T-helper 17 cell (primary cell): ENCODE results near the gene PHF20. TPM values are rescaled to one million over a fixed set of nuclear protein-coding genes. Genes with fewer than 3 reads are reported as not detected.
"Not testable (repeated sequence)": the region's sequence is repeated elsewhere in the genome, so short reads cannot be mapped to it uniquely, and the experiment has no call there.

Experiments used
- ATAC-seq: fragments of 150-1000 bp; cut with Tn5 transposase; 2 replicates; pipeline ENCODE4 v1.10.0; 2021; ENCODE audit warnings: mild to moderate bottlenecking, moderate library complexity
- DNase-seq, 3 donors: peaks; one replicate each; pipeline versions ENCODE4 v3.0.0 to v3.0.0-alpha.2; 2020 to 2021
- H3K9me3 ChIP-seq: one replicate; pipeline ENCODE4 v1.7.0; 2013; ENCODE audit warnings: low read length, mild to moderate bottlenecking; ENCODE audit not compliant: control insufficient read depth, poor library complexity, severe bottlenecking
- H3K27ac Mint-ChIP-seq: one replicate; pipeline ENCODE4 v1.8.0; 2022; ENCODE audit warnings: mild to moderate bottlenecking, moderate library complexity, mixed read lengths
- H3K27me3 Mint-ChIP-seq: one replicate; pipeline ENCODE4 v1.8.0; 2022; ENCODE audit warnings: mixed read lengths
- H3K36me3 Mint-ChIP-seq: one replicate; pipeline ENCODE4 v1.8.0; 2022; ENCODE audit warnings: low read depth, mixed read lengths
- H3K4me1 Mint-ChIP-seq: one replicate; pipeline ENCODE4 v1.8.0; 2022; ENCODE audit warnings: mild to moderate bottlenecking, mixed read lengths
- H3K4me3 Mint-ChIP-seq: one replicate; pipeline ENCODE4 v1.8.0; 2022; ENCODE audit warnings: mild to moderate bottlenecking, moderate library complexity, mixed read lengths
- total RNA-seq, 4 donors: library from RNA in 2 of 4; stranded (reverse) in 2 of 4; gene quantifications; one replicate each; pipeline ENCODE4 v1.2.3 and lab custom pipeline; 2022 to 2026

Gene PHF20
- total RNA-seq, 2 donors from 2014 or later: 121 to 129 TPM

DNA sequence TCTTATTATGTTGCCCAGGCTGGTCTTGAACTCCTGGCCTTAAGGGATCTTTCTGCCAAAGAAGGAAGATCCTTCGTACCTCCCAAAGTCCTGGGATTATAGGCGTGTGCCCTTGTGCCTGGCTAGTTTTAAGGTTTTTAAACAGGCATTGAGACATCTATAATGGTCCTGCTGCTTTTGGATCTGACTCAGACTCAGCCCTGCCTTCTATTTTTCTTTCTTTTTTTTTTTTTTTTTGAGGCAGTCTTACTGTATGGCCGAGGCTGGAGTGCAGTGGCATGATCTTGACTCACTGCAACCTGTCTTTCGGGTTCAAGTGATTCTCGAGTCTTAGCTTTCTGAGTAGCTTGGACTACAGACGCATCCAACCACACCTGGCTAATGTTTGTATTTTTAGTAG is 73.7 kb downstream of the PHF20 start:
- DNase-seq (no peak), ATAC-seq (no peak)
- H3K9me3 ChIP-seq: no peaks in the 10 kb centered on the region
- H3K27ac Mint-ChIP-seq: no peak overlapping the region
- H3K4me3 Mint-ChIP-seq: no peak overlapping the region
- peaks cover 11% of the 10 kb centered on the region for H3K36me3 Mint-ChIP-seq
- H3K27me3 Mint-ChIP-seq: no peaks in the 10 kb centered on the region
- H3K4me1 Mint-ChIP-seq: peaks cover 21% of the 10 kb centered on the region

DNA sequence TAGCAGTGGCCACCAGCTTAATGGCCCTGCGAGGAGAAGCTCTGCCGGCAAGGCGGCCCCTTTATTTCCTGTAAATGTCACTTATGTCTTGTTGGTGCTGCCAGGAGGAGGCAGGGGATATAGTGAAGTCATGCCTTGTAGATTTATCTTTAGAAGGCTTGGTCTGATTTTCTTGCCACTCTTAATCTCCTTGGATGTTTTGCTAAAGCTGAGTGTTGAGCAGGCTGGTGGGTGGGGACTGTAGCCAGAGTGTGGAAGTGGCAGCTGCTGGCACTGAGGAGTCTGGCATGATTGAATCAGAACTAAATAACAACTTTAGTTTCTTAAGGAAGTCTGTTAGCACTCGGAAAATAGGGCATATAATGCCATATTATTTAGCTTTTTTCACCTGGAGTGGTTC is 77.9 kb downstream of the PHF20 start:
- no peak for ATAC-seq
- H3K36me3 Mint-ChIP-seq: peaks cover 4% of the 10 kb centered on the region
- H3K4me1 Mint-ChIP-seq: peaks cover 17% of the 10 kb centered on the region
- H3K9me3 ChIP-seq: no peaks in the 10 kb centered on the region
- no peak overlapping the region for H3K4me3 Mint-ChIP-seq
- peak overlapping the region; percentile 86 for H3K27ac Mint-ChIP-seq
- no peaks in the 10 kb centered on the region for H3K27me3 Mint-ChIP-seq
- no peak for DNase-seq

DNA sequence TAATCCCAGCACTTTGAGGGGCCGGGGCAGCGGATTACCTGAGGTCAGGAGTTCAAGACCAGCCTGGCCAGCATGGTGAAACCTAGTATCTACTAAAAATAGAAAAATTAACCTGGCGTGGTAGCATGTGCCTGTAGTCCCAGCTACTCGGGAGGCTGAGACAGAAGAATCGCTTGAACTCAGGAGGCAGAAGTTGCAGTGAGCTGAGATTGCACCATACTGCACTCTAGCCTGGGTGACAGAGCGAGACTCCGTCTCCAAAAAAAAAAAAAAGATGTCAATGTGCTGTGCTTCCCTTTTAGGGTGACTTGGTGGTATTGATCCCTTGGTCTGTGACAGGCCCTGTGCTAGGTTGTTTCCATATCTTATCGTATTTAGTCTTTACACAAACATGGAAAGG is 79.8 kb downstream of the PHF20 start:
- not testable (repeated sequence) for H3K27ac Mint-ChIP-seq, ATAC-seq, H3K9me3 ChIP-seq, H3K4me3 Mint-ChIP-seq, DNase-seq, H3K27me3 Mint-ChIP-seq, H3K36me3 Mint-ChIP-seq
- H3K4me1 Mint-ChIP-seq: peaks cover 27% of the 10 kb centered on the region

DNA sequence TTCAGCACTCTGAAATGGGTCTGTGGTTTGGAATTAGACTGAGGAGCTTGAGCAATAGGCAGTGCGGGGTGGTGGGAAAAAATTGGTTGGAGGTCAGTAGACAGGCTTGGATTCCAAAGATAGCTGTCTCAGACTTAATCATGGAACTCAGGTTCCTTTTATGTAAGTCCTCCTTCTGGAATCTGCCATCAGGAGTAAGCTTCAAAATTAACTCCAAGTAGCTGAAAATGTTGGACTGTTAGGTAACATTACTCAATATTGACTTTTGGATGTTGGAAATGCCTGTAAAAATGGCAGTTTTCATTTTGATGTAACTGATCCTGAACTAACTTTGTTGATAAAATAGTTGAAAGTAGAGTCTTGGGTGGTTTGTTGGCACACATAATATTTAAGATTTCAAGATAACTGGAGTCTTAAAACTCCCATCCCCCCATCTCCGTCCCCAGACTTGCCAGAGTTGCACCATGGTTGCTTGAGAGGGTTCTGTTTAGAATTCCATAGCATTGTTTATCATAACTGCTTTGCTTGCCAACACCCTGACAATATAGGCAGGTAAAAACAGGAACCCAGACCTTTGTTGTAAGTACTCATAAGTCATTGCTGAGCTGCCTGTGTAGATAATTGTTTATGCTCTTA is 83.0 kb downstream of the PHF20 start:
- Mint-ChIP-seq H3K36me3 (peaks cover 4% of the 10 kb centered on the region), H3K27ac (no peak overlapping the region), H3K4me1 (peaks cover 16% of the 10 kb centered on the region), H3K27me3 (no peaks in the 10 kb centered on the region), H3K4me3 (no peak overlapping the region)
- ATAC-seq (no peak), DNase-seq (no peak)
- H3K9me3 ChIP-seq: no peaks in the 10 kb centered on the region

DNA sequence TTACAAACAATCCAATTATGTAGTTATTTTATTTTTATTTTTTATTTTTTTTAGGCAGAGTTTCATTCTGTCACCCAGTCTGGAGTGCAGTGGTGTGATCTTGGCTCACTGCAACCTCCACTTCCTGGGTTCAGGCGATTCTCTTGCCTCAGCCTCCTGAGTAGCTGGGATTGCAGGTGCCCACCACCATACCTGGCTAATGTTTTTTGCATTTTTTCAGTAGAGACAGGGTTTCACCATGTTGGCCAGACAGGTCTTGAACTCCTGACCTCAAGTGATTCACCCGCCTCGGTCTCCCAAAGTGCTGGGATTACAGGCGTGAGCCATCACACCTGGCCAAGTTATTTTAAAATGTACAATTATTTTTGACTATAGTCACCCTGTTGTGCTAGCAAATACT is 83.8 kb downstream of the PHF20 start:
- not testable (repeated sequence) for H3K27me3 Mint-ChIP-seq, DNase-seq, ATAC-seq, H3K9me3 ChIP-seq, H3K4me3 Mint-ChIP-seq, H3K27ac Mint-ChIP-seq, H3K36me3 Mint-ChIP-seq
- peaks cover 16% of the 10 kb centered on the region for H3K4me1 Mint-ChIP-seq

DNA sequence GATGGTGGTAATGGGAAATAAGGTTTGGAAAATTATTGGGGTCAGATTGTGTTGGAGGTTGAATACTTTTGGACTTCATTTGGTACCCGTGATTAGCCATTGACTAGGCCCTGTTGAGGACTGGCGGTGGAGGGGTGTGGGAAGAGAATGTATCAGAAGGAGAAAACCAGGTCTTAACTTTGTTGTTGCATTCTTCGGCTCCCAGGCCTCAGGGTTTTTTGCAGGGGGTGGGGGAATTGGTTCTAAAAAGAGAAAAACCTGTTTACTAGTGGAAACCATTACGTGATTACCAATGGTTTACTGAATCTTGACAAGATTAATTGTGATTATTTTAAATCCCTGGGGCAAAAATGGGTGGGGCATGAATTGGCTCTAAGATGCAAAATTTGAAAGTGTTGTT is 85.1 kb downstream of the PHF20 start:
- peaks cover 13% of the 10 kb centered on the region for H3K4me1 Mint-ChIP-seq
- H3K9me3 ChIP-seq: no peaks in the 10 kb centered on the region
- no peaks in the 10 kb centered on the region for H3K27me3 Mint-ChIP-seq
- H3K36me3 Mint-ChIP-seq: peaks cover 4% of the 10 kb centered on the region
- DNase-seq (no peak), ATAC-seq (no peak)
- H3K4me3 Mint-ChIP-seq: no peak overlapping the region
- H3K27ac Mint-ChIP-seq: peak overlapping the region; percentile 78

DNA sequence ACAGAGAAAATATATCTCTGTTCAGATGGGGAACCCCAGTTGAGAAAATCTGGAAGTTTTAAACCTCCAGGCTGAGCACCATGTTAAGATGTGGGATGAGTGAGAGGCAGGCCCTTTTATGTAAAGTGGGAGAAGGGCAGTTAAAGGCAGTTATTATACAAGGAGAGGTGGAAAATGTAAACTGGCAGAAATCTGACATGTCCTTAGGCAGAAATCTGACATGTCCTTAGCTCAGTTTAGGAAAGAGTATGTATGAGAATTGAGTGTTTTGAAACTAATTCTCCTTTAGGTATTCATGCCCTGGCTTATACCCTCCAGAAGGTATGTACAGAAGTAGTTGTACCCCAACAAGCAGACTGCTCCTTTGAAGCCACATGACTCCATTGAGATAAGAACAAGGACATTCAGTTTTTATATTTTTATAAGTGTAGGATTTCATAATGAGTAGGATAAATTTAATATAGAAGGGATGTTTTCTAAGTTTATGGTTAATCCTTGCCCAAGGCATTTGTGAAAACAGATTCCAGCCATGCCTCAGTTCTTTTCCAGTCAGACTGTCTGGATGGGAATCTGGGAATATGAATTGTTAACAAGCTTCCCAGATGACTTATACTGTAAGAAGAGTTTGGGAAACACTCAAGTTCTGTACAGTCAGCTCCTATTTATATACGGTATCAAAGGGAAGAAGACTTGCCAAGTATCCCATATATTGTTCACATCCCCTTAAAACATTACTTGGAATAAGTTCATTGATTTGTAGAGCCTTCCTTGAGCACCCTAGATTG is 94.8 kb downstream of the PHF20 start:
- DNase-seq (no peak), ATAC-seq (no peak)
- Mint-ChIP-seq H3K36me3 (peaks cover 9% of the 10 kb centered on the region), H3K4me3 (no peak overlapping the region), H3K27me3 (no peaks in the 10 kb centered on the region), H3K27ac (no peak overlapping the region), H3K4me1 (peaks cover 14% of the 10 kb centered on the region)
- no peaks in the 10 kb centered on the region for H3K9me3 ChIP-seq

DNA sequence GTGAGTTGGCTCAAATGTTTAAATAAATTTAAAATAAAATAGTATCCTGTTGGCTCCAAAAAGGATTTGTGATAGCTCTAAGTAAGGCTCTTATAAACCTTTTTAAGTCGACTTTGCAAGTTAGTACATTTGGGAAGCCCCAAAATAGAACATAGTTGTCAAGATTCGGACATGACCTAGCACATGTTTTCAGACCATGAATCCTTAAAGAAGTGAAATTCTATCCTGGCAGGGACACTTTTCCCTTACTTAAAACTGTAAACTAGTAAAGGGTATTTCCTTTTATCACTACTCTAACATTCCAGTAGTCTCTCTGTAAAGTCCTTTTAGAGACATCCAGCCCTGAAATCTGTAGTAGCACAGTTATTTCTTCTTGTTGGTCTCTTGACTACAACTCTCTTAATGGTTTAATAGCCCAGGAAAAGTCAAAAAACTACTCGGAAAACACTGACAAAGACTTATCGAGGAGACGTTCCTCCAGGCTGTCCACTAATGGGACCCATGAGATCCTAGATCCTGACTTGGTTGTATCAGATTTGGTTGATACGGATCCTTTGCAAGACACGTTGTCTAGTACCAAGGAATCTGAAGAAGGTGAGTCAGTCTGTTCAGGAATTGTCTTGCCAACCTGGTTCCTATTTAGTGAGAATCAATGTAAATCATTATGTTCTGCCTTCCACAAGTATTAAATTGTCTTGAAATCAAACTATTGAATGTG is 98.9 kb downstream of the PHF20 start:
- Mint-ChIP-seq H3K4me3 (no peak overlapping the region), H3K27me3 (no peaks in the 10 kb centered on the region), H3K4me1 (peaks cover 16% of the 10 kb centered on the region), H3K36me3 (peaks cover 4% of the 10 kb centered on the region), H3K27ac (no peak overlapping the region)
- DNase-seq (no peak), ATAC-seq (no peak)
- no peaks in the 10 kb centered on the region for H3K9me3 ChIP-seq

DNA sequence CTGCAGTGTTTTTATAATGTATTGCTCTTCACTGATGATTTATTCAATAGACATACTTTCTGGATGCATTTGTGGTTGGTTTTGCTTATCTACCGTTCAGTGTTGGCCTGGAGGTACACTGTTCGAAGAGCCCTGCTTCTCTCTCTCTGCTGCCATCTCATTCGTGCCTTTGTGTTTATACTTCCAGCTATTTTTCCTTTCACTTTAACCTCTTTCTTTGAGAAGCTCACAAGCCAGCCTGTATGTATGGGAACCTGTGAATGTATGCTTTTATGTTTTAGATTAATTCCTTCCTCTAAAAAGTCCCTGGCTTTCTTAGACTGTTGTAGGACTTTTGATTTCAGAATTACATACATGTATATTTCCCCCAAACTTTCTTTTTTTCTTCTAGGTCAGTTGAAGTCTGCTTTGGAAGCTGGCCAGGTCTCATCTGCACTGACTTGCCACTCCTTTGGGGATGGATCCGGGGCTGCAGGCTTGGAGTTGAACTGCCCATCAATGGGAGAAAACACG is 99.5 kb downstream of the PHF20 start:
- Mint-ChIP-seq H3K36me3 (peaks cover 2% of the 10 kb centered on the region), H3K27me3 (no peaks in the 10 kb centered on the region), H3K4me1 (peaks cover 14% of the 10 kb centered on the region), H3K4me3 (peak overlapping the region; percentile 36), H3K27ac (no peak overlapping the region)
- H3K9me3 ChIP-seq: no peaks in the 10 kb centered on the region
- DNase-seq (no peak), ATAC-seq (no peak)

DNA sequence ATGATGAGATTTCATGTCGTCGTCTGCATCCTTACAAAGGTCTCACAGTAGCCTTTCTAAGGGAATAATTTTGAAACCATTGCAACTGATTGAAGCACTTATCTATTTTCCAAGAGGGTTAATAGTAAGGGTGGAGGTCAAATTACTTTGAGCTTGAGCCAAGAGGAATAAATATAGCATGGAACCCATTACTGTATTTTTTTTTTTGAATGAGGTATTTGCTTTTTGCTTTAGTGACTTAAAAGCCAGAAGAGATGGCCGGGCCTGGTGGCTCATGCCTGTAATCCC is 104.2 kb downstream of the PHF20 start:
- Mint-ChIP-seq H3K4me3 (no peak overlapping the region), H3K36me3 (peaks cover 2% of the 10 kb centered on the region)
- DNase-seq: no peak

DNA sequence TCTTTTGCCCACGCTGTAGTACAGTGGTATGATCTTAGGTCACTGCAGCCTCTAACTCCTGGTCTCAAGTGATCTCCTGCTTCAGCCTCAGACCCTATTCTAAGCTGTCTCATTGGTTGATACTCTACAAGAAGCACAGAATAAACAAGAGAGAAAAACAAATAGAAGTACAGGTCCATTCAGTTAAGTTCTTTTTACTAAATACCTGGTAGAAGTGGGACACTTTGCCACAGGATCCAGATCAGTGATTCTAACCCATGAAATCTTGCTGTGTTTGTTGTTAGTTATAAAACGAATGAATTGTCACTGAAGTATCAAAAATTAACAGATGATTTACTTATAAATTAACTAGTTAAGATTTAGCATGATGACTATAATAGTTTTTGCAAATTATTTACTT is 105.8 kb downstream of the PHF20 start:
- no peak for DNase-seq
- no peak overlapping the region for H3K4me3 Mint-ChIP-seq

More for the DNA sequence above, 104.2 kb downstream of the PHF20 start:
- ATAC-seq: no peak
- H3K4me1 Mint-ChIP-seq: peaks cover 16% of the 10 kb centered on the region
- H3K27me3 Mint-ChIP-seq: no peaks in the 10 kb centered on the region
- H3K27ac Mint-ChIP-seq: peak overlapping the region; percentile 54
- no peaks in the 10 kb centered on the region for H3K9me3 ChIP-seq

DNA sequence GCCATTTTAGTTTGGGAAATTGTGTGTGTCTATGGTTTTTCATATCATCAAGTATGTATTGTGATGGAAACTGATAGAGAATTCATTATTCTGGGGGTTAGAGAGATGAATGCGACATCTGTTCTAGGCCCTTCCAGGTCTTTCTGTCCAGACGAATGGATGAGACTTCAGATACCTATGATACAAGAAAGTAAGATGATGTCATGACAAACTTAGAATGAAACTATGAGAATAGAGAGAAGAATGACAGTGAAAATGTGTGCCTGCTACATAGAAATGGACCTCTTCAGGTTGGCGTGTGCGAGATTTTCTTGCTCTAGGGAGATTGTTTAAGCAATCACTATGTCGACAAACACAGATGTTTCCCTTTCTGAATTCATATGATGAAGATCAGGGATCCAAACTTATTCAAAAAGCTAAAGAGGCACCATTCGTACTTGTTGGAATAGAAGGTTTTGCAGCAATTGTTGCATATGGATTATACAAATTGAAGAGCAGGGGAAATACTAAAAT is 106.4 kb downstream of the PHF20 start:
- no peak for ATAC-seq
- H3K27me3 Mint-ChIP-seq: no peaks in the 10 kb centered on the region
- no peak overlapping the region for H3K27ac Mint-ChIP-seq
- no peak for DNase-seq
- peaks cover 10% of the 10 kb centered on the region for H3K4me1 Mint-ChIP-seq
- no peak overlapping the region for H3K4me3 Mint-ChIP-seq
- H3K9me3 ChIP-seq: no peaks in the 10 kb centered on the region
- H3K36me3 Mint-ChIP-seq: peaks cover 2% of the 10 kb centered on the region

More for the DNA sequence above, 105.8 kb downstream of the PHF20 start:
- Mint-ChIP-seq H3K36me3 (peaks cover 2% of the 10 kb centered on the region), H3K4me1 (peaks cover 12% of the 10 kb centered on the region), H3K27me3 (no peaks in the 10 kb centered on the region), H3K27ac (no peak overlapping the region)
- ATAC-seq: no peak
- H3K9me3 ChIP-seq: no peaks in the 10 kb centered on the region

DNA sequence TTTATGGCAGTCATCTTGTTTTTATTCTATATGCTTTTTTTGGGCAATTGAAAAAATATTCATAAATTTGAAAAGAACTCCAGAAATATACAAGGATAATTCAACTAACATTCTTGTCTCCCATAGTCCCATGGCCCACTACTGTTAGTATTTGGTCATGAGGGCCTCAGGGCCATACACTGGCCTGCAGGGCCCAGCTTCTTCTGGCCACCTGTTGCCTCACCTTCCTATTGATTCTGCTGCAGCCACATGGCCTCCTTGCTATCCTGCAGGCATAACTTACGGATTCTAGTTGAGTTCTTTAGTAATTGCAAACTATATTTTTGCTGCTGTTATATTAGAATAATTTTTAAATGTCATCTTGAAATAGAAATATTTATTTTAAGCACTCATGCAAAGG is 109.9 kb downstream of the PHF20 start:
- no peak for ATAC-seq
- Mint-ChIP-seq H3K27me3 (no peaks in the 10 kb centered on the region), H3K36me3 (peaks cover 8% of the 10 kb centered on the region), H3K4me1 (peaks cover 17% of the 10 kb centered on the region), H3K4me3 (no peak overlapping the region), H3K27ac (no peak overlapping the region)
- H3K9me3 ChIP-seq: no peaks in the 10 kb centered on the region
- DNase-seq: no peak
